HepG2 (cell line): ENCODE measurements around the gene PDE9A. TPM values are rescaled to one million over a fixed set of nuclear protein-coding genes. Genes with fewer than 3 reads are reported as not detected.

Source experiments
- ATAC-seq: fragments of 200-7000 bp; cut with Tn5 transposase; 3 replicates; pipeline ENCODE4 v1.9.1; 2020; ENCODE audit warnings: mild to moderate bottlenecking, moderate library complexity
- BruUV-seq: library from RNA; stranded (reverse); fragments of 400-500 nt; replicated peaks from 2 replicates; lab custom pipeline; 2021; lab: Mats Ljungman, UMichigan
- CTCF ChIA-PET: fragments of 300-600 bp; formaldehyde crosslinking; extraction: SDS; loops from one replicate; lab custom pipeline; 2021; ENCODE audit warnings: low total read pairs, inconsistent platforms, low intra/inter-chr PET ratio; lab: Yijun Ruan, JAX
- POLR2A ChIA-PET: fragments of 350-600 bp; sonication (Branson Sonifier 250); formaldehyde crosslinking; loops from one replicate; lab custom pipeline; 2020; ENCODE audit warnings: antibody characterized with exemption, inconsistent platforms; lab: Yijun Ruan, JAX
- DNase-seq: peaks from one replicate; pipeline ENCODE4 v3.0.0-alpha.2; 2015; ENCODE audit warnings: low spot score
- FAIRE-seq: peaks from 3 replicates; lab custom pipeline; 2011; peaks lifted over from hg19 to GRCh38; lab: Jason Lieb, UNC
- H2AFZ ChIP-seq: one replicate; pipeline ENCODE4 v1.6.1; 2011; ENCODE audit warnings: low read length, inconsistent platforms
- H3K27ac ChIP-seq: fragments of 300-600 bp; 3 replicates; pipeline ENCODE4 v1.8.0; 2011; ENCODE audit warnings: mixed run types, mild to moderate bottlenecking, mixed read lengths, low read length, inconsistent platforms; ENCODE audit not compliant: insufficient read depth; ENCODE audit errors: extremely low read length
- H3K27me3 ChIP-seq, 2 experiments: fragments of 200-600 bp in 1 of 2; 2 replicates in 1 of 2; 3 replicates in 1 of 2; pipeline versions ENCODE4 v1.6.0 to v1.8.0; 2011; ENCODE audit warnings: low read length in 2 of 2, mild to moderate bottlenecking in 2 of 2, moderate library complexity in 2 of 2, inconsistent platforms in 1 of 2; ENCODE audit not compliant: insufficient read depth in 2 of 2, control insufficient read depth in 1 of 2
- H3K36me3 ChIP-seq, 2 experiments: fragments of 200-600 bp in 1 of 2; replicated peaks in 1 of 2; 2 replicates in 1 of 2; 3 replicates in 1 of 2; pipeline versions ENCODE4 v1.5.1 to v1.8.0; 2011; ENCODE audit warnings: low read length in 2 of 2, inconsistent platforms in 1 of 2; ENCODE audit not compliant: insufficient read depth in 2 of 2, control insufficient read depth in 1 of 2
- H3K4me1 ChIP-seq: 2 replicates; pipeline ENCODE4 v1.5.1; 2012; ENCODE audit warnings: low read length, inconsistent platforms; ENCODE audit not compliant: insufficient read depth
- H3K4me2 ChIP-seq: 2 replicates; pipeline ENCODE4 v1.6.0; 2011; ENCODE audit warnings: low read depth, low read length, inconsistent platforms
- H3K4me3 ChIP-seq, 3 experiments: fragments of 200-600 bp in 1 of 3; sonication (generic), shearing (Covaris generic) in 1 of 3; replicated peaks in 1 of 3; 2 replicates each; pipeline ENCODE4 v1.5.1; 2011 to 2016; ENCODE audit warnings: low read length in 3 of 3, inconsistent platforms in 2 of 3, low read depth in 2 of 3, mild to moderate bottlenecking in 2 of 3, control low read depth in 1 of 3, mixed read lengths in 1 of 3; ENCODE audit not compliant: insufficient read depth in 1 of 3
- H3K79me2 ChIP-seq: one replicate; pipeline ENCODE4 v1.6.1; 2011; ENCODE audit warnings: low read length, inconsistent platforms; ENCODE audit not compliant: insufficient read depth
- H3K9ac ChIP-seq: 2 replicates; pipeline ENCODE4 v1.6.0; 2011; ENCODE audit warnings: mild to moderate bottlenecking, low read depth, low read length, inconsistent platforms; ENCODE audit not compliant: insufficient read depth
- H3K9me3 ChIP-seq: 2 replicates; pipeline ENCODE4 v1.5.1; 2012; ENCODE audit warnings: mild to moderate bottlenecking, low read length
- H4K20me1 ChIP-seq: 2 replicates; pipeline ENCODE4 v1.6.0; 2011; ENCODE audit warnings: inconsistent platforms, mild to moderate bottlenecking, low read length, moderate library complexity; ENCODE audit not compliant: insufficient read depth
- CBX2 ChIP-seq, 2 experiments: fragments of 200-600 bp in 1 of 2; sonication (generic); formaldehyde crosslinking in 1 of 2; IDR thresholded peaks; 2 replicates each; pipeline versions ENCODE4 v1.7.0 to v1.8.1; 2018 to 2022; ENCODE audit warnings: low read depth in 2 of 2, low read length in 1 of 2, mild to moderate bottlenecking in 1 of 2, missing genetic modification reagents in 1 of 2
- CEBPG ChIP-seq: IDR thresholded peaks from 2 replicates; pipeline ENCODE4 v1.6.1; 2016
- DMAP1 ChIP-seq: IDR thresholded peaks from 2 replicates; pipeline ENCODE4 v1.6.1; 2016
- EP300 ChIP-seq, 3 experiments: sonication (generic) in 1 of 3; formaldehyde crosslinking in 1 of 3; IDR thresholded peaks; 2 replicates each; pipeline versions ENCODE4 v1.5.1 to v1.6.1; 2011 to 2020; ENCODE audit warnings: low read depth in 2 of 3, low read length in 2 of 3, borderline replicate concordance in 1 of 3, improper control_type of control experiment in 1 of 3, mild to moderate bottlenecking in 1 of 3, missing genetic modification reagents in 1 of 3, moderate library complexity in 1 of 3
- FOXO1 ChIP-seq: sonication (generic); formaldehyde crosslinking; IDR thresholded peaks from 2 replicates; pipeline ENCODE4 v1.4.0; 2020; ENCODE audit warnings: missing genetic modification reagents
- HCFC1 ChIP-seq: fragments of 150-350 bp; IDR thresholded peaks from 2 replicates; pipeline ENCODE4 v1.6.1; 2014; ENCODE audit warnings: low read depth, low read length
- HES4 ChIP-seq: sonication (generic); formaldehyde crosslinking; IDR thresholded peaks from 2 replicates; pipeline ENCODE4 v1.9.0; 2021; ENCODE audit warnings: mild to moderate bottlenecking, missing genetic modification reagents, borderline replicate concordance
- POGZ ChIP-seq: sonication (generic); formaldehyde crosslinking; IDR thresholded peaks from 2 replicates; pipeline ENCODE4 v1.4.0; 2020; ENCODE audit warnings: mild to moderate bottlenecking, missing genetic modification reagents
- SMAD3 ChIP-seq: sonication (generic); formaldehyde crosslinking; IDR thresholded peaks from 2 replicates; pipeline ENCODE4 v1.4.0; 2020; ENCODE audit warnings: missing genetic modification reagents
- ZFP41 ChIP-seq: sonication (generic); formaldehyde crosslinking; IDR thresholded peaks from 2 replicates; pipeline ENCODE4 v1.4.0; 2020; ENCODE audit warnings: mild to moderate bottlenecking, missing genetic modification reagents, borderline replicate concordance
- ZMYM4 ChIP-seq: sonication (generic); formaldehyde crosslinking; IDR thresholded peaks from 2 replicates; pipeline ENCODE4 v1.8.1; 2023; ENCODE audit warnings: mild to moderate bottlenecking, missing genetic modification reagents
- ZNF547 ChIP-seq: sonication (generic); formaldehyde crosslinking; IDR thresholded peaks from 2 replicates; pipeline ENCODE4 v1.5.1; 2020; ENCODE audit warnings: mild to moderate bottlenecking, missing genetic modification reagents
- ZNF562 ChIP-seq: sonication (generic); formaldehyde crosslinking; IDR thresholded peaks from 2 replicates; pipeline ENCODE4 v1.8.0; 2022; ENCODE audit warnings: missing genetic modification reagents, borderline replicate concordance
- WGBS: methylation state at CpG from one replicate; pipeline ENCODE4 v1.1.6; 2017; ENCODE audit warnings: low lambda C conversion rate; 5-methylcytosine and 5-hydroxymethylcytosine counted together
- in situ Hi-C: cut with HindIII; loops from 2 replicates; pipeline ENCODE4 v1.10.0; 2017; ENCODE audit warnings: low pct_unique_long_range_greater_than_20kb; ENCODE audit not compliant: extremely low pct_ligation_motif_present
- intact Hi-C: fragments of 100-400 bp; cut with micrococcal nuclease; formaldehyde crosslinking; loops from one replicate; pipeline ENCODE4 v1.10.0; 2022; ENCODE audit not compliant: unreplicated experiment
- polyA plus RNA-seq, 8 experiments: library from polyadenylated mRNA; depleted of rRNA in 3 of 8; stranded (reverse) in 7 of 8; unstranded in 1 of 8; fragments of >200 nt; fragmentation: Illumina TruSeq in 4 of 8; extraction: Trizol in 4 of 8; gene quantifications; 2 replicates each; pipeline versions ENCODE4 v1.2.1 to v1.2.3, GENCODE V29; 2011 to 2016; ENCODE audit warnings: low read depth in 4 of 8, missing spikeins in 1 of 8, mixed read lengths in 1 of 8; ENCODE audit not compliant: insufficient read depth in 1 of 8
- total RNA-seq, 5 experiments: library from RNA; depleted of rRNA; stranded (reverse); fragments of >200 nt; fragmentation: Illumina TruSeq; extraction: Trizol; gene quantifications; 2 replicates each; pipeline ENCODE4 v1.2.3, GENCODE V29; 2016; ENCODE audit warnings: low read depth in 1 of 5
- TF ChIP-seq, protein P1 (sequence below): sonication (generic); formaldehyde crosslinking; IDR thresholded peaks from 2 replicates; pipeline ENCODE4 v1.5.0; 2020; ENCODE audit warnings: missing genetic modification reagents, mild to moderate bottlenecking, borderline replicate concordance
- TF ChIP-seq, protein P2 (sequence below): sonication (generic); formaldehyde crosslinking; IDR thresholded peaks from 2 replicates; pipeline ENCODE4 v1.4.0; 2020; ENCODE audit warnings: missing genetic modification reagents, borderline replicate concordance
- TF ChIP-seq, protein P3 (sequence below): sonication (generic); formaldehyde crosslinking; IDR thresholded peaks from 2 replicates; pipeline ENCODE4 v1.5.0; 2020; ENCODE audit warnings: mild to moderate bottlenecking, missing genetic modification reagents, borderline replicate concordance

The PDE9A gene
- total and polyA plus RNA-seq, 2 of the 13 experiments (the other 11 are each of a cell fraction or from before 2014, with no cell fraction given): 4.6 to 19.7 TPM

DNA sequence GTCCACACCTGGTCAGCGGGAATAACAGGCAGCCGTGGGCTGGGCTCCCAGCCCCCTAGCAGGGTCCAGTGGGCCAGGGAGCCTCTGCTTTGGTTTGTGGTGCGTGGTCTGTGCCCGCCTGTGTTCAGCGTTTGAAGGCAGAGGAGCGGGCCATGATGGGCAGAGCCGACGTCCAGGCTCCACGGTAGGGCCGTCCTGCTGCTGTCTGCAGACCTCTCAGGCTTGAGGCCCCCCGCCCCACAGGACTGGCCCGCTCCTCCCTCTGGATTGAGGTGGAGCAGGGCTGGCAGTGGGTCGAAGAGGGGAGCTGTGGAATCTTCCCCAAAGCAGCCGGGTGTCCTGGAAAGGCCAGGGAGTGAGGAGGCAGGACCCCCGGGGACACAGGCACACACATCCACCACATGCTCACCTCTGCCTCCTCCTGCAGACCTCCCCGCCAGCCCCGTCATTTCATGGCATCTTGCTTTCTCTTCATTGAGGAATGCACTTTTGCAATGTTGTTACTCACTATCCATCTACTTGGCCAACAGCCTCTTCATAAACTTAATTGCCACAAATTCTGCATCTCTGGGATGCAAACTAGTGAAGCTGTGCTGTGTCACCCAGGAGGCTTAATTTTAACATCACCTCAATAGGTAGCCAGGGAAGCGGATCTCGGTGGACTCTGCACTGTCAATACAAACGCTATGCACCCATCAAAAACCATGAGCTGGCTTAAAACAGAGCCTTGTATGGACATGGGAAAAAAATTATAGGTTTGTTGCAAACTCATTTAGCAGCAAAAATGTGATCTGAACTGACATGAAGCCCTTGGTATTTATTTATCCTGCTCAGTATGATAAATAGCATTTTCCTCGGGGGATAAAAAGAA, 85.9 kb downstream of the PDE9A start:
- Histone ChIP-seq H3K27me3 (no peaks in the 10 kb centered on the region), H3K27ac (peak overlapping the region; percentile 96), H4K20me1 (no peaks in the 10 kb centered on the region), H3K4me1 (peaks cover 71% of the 10 kb centered on the region), H2AFZ (no peak overlapping the region), H3K4me2 (peak overlapping the region; percentile 65), H3K79me2 (no peaks in the 10 kb centered on the region), H3K9me3 (no peaks in the 10 kb centered on the region), H3K36me3 (no peaks in the 10 kb centered on the region; a peak in 1 of 5 replicates), H3K9ac (peak overlapping the region; percentile 73; the same call in 1 of the 2 replicates), H3K4me3 (no peak overlapping the region; a peak in 1 of 6 replicates)
- peak; percentile 58 for ATAC-seq
- DNase-seq: peak; percentile 81
- POLR2A ChIA-PET: interaction anchor here (0.9 to 3.2 kb wide), 5 partner anchors 22 to 85 kb away, joined by 3 to 26 read pairs (median 4); no protein-coding TSS in a partner anchor
- BruUV-seq: no TSS peak
- in situ Hi-C loops (no loop called here), intact Hi-C loops (loop anchor here (10.0 kb wide), 1 partner anchor 46 kb away; no protein-coding TSS in a partner anchor)
- WGBS: 56% methylated on average over 19 of the region's 21 CpGs
- CTCF ChIA-PET: no interaction called here
- FAIRE-seq: peak; percentile 77
- no peak for TF ChIP-seq ZMYM4
- no peak for TF ChIP-seq DMAP1 (CRISPR knock-in tag)
- no peak for TF ChIP-seq HCFC1
- TF ChIP-seq HES4 (CRISPR knock-in tag): no peak
- no peak for TF ChIP-seq ZFP41
- TF ChIP-seq CEBPG (CRISPR knock-in tag): 0 out of 2 replicates have a peak, but pooled peaks have one; percentile 16
- TF ChIP-seq, protein P1, sequence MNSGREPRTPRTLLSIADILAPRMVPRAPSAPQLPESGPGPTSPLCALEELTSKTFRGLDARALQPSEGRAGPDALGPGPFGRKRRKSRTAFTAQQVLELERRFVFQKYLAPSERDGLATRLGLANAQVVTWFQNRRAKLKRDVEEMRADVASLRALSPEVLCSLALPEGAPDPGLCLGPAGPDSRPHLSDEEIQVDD (CRISPR knock-in tag): no peak
- TF ChIP-seq, protein P2, sequence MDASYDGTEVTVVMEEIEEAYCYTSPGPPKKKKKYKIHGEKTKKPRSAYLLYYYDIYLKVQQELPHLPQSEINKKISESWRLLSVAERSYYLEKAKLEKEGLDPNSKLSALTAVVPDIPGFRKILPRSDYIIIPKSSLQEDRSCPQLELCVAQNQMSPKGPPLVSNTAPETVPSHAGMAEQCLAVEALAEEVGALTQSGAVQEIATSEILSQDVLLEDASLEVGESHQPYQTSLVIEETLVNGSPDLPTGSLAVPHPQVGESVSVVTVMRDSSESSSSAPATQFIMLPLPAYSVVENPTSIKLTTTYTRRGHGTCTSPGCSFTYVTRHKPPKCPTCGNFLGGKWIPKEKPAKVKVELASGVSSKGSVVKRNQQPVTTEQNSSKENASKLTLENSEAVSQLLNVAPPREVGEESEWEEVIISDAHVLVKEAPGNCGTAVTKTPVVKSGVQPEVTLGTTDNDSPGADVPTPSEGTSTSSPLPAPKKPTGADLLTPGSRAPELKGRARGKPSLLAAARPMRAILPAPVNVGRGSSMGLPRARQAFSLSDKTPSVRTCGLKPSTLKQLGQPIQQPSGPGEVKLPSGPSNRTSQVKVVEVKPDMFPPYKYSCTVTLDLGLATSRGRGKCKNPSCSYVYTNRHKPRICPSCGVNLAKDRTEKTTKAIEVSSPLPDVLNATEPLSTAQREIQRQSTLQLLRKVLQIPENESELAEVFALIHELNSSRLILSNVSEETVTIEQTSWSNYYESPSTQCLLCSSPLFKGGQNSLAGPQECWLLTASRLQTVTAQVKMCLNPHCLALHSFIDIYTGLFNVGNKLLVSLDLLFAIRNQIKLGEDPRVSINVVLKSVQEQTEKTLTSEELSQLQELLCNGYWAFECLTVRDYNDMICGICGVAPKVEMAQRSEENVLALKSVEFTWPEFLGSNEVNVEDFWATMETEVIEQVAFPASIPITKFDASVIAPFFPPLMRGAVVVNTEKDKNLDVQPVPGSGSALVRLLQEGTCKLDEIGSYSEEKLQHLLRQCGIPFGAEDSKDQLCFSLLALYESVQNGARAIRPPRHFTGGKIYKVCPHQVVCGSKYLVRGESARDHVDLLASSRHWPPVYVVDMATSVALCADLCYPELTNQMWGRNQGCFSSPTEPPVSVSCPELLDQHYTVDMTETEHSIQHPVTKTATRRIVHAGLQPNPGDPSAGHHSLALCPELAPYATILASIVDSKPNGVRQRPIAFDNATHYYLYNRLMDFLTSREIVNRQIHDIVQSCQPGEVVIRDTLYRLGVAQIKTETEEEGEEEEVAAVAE (CRISPR knock-in tag): no peak
- no peak for TF ChIP-seq SMAD3 (CRISPR knock-in tag)
- TF ChIP-seq, protein P3, sequence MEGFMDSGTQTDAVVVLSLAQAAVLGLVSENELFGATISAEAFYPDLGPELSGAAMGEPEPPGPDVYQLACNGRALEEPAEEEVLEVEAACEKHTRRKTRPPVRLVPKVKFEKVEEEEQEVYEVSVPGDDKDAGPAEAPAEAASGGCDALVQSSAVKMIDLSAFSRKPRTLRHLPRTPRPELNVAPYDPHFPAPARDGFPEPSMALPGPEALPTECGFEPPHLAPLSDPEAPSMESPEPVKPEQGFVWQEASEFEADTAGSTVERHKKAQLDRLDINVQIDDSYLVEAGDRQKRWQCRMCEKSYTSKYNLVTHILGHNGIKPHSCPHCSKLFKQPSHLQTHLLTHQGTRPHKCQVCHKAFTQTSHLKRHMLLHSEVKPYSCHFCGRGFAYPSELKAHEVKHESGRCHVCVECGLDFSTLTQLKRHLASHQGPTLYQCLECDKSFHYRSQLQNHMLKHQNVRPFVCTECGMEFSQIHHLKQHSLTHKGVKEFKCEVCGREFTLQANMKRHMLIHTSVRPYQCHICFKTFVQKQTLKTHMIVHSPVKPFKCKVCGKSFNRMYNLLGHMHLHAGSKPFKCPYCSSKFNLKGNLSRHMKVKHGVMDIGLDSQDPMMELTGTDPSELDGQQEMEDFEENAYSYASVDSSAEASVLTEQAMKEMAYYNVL (CRISPR knock-in tag): no peak
- TF ChIP-seq POGZ (CRISPR knock-in tag): no peak
- TF ChIP-seq FOXO1 (CRISPR knock-in tag): no peak
- TF ChIP-seq EP300 (IDR thresholded peaks at IDR 0.05; ENCODE audit: low read depth in 2 of 2, low read length in 2 of 2): no peak
- TF ChIP-seq EP300 (CRISPR knock-in tag; IDR thresholded peaks at IDR 0.05; ENCODE audit: borderline replicate concordance): no peak
- TF ChIP-seq CBX2 (IDR thresholded peaks at IDR 0.05; ENCODE audit: low read depth, low read length): no peak
- no peak for TF ChIP-seq CBX2 (CRISPR knock-in tag; IDR thresholded peaks at IDR 0.05; ENCODE audit: low read depth)
- 0 out of 2 replicates have a peak, but pooled peaks have one; percentile 19 for TF ChIP-seq ZNF547 (CRISPR knock-in tag)
- no peak for TF ChIP-seq ZNF562
